ENCODE measurements around the gene DMXL1.

GRCh38 chr5:119036101-119036762 is 34.7 kb upstream of the DMXL1 start:
- TF ChIP-seq CTCF (IDR thresholded peaks at IDR 0.05; ENCODE audit: low read length) (no peak), EZH2 (optimal IDR thresholded peaks at IDR 0.05; ENCODE audit: low read depth, low read length) (no peak)
